Fibroblast of mammary gland (primary cell): Measurements from ENCODE around the gene PPTC7.
A peak's percentile ranks its signal among the peaks of the same experiment; 100 is the strongest.
"Not testable (repeated sequence)": the region's sequence is repeated elsewhere in the genome, so short reads cannot be mapped to it uniquely, and the experiment has no call there.

Experiments used
- DNase-seq: peaks from one replicate; pipeline ENCODE4 v3.0.0-alpha.2; 2010; ENCODE audit warnings: low read depth
- H3K4me3 ChIP-seq: 2 replicates; pipeline ENCODE4 v1.5.1; 2011; ENCODE audit warnings: low read depth, mild to moderate bottlenecking, low read length, moderate library complexity; ENCODE audit not compliant: control insufficient read depth
- CTCF ChIP-seq: conservative IDR thresholded peaks from 2 replicates; pipeline ENCODE4 v1.5.1; 2011; ENCODE audit warnings: low read depth, low read length, inconsistent platforms; ENCODE audit not compliant: control insufficient read depth, insufficient read depth

PPTC7 gene

DNA sequence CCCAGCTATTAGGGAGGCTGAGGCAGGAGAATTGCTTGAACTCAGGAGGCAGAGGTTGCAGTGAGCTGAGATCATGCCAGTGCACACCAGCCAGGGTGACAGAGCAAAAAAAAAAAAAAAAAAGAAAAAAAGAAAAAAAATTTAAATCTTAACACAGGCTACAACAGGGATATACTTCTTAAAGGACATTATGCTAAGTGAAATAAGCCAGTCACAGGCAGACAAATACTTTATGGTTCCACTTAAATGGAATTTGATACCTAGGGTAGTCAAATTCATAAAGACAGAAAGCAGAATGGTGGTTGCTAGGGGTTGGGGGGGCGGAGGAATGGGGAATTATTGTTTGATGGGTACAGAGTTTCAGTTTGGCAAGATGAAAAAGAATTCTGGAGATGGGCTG, 14.8 kb upstream of the PPTC7 start:
- no peak overlapping the region for H3K4me3 ChIP-seq
- TF ChIP-seq CTCF: no peak
- DNase-seq: no peak

- not testable (repeated sequence) for H3K4me3 ChIP-seq, DNase-seq
These were observed 9.8 kb upstream of the PPTC7 start for GRCh38 chr12:110592919-110593318.

DNA sequence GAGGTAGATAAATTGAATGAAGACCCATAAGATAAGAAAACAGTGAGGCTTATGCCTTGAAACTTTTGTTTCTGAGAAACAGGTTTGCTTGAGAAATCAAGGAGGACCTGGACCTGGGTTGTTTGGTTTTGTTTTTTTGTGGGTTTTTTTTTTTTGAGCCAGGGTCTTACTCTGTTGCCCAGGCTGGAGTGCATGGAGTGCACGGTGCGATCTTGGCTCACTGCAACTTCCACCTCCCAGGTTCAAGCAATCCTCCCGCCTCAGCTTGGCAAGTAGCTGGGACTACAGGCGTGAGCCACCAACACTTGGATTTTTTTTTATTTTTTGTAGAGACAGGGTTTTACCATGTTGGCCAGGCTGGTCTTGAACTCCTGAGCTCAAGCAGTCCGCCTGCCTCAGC, 9.0 kb upstream of the PPTC7 start:
- no peak for TF ChIP-seq CTCF
- no peak for DNase-seq

DNA sequence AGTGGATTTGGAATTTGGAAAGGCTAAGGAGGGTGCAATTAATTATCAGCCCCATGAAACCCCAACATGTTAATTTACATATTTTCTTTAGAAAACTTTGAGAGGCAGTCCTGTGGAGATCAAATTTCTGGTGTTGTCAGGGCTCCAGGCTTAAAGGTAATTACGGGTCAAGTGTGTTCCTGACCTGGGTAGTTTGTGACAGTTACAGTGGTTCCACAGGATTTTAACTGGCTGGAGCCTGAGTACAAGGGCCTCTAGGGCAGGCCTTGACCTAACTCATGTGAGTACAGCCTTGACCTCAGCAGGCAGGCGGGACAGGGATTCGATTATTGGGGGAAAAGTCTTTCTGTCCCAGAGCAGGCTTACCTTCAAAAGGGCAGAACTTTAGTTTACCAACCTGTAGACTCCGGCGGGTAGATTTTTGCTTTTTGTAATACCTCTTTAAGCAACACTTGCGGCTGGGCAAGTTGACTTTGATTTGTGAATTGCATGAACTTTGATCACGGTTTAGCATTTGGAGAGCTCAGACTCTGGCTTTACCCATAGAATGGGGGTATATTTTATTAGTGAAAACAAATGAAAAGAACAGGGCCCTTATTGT, 8.4 kb upstream of the PPTC7 start:
- DNase-seq: no peak
- TF ChIP-seq CTCF: no peak
- H3K4me3 ChIP-seq: no peak overlapping the region

More for the DNA sequence above, 9.0 kb upstream of the PPTC7 start:
- no peak overlapping the region for H3K4me3 ChIP-seq

DNA sequence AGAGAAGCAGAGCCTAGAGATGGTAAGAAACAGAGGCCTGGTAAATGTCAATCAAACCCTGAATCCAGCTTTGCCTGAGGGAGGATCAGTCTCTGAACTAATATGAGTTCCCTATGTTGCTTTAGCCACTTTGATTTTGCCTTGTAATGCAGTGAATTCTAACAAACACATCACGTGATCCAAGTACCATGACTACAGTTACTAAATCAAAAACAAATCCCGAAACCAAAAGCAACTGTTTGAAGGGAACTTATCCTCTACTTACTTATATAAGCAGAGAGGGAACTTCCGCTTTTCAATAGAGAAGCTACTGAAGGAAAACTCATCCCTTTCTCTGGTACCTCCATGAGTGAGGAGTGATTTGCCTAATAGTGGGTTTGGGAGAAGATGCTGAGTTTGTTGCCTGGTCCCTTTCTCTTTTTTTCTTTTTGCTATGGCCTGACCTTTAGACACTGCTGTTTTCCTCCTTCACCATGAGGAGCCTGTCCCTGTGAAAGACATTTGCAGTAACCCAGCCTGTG, 7.7 kb upstream of the PPTC7 start:
- TF ChIP-seq CTCF: no peak
- H3K4me3 ChIP-seq: no peak overlapping the region
- DNase-seq: peak; percentile 76

DNA sequence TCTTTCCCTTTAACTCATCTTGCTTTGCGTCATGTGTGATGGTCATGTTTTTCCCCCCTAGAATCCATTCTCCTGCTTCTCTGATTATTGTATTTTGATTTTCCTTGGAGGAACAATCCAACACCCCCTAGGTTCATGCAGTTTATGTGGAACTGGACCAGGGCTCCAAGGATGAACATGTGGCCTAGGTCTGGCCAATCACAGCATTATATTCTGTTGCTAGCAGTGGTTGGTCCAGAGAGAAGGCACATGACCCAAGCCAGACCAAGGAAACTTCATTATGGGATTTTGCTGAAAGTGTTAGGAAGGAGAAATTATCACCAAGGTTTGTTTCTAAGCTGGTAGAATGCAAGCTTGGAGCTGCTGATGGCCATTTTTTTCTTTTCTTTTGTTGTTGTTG, 6.9 kb upstream of the PPTC7 start:
- DNase-seq: no peak
- TF ChIP-seq CTCF: no peak
- H3K4me3 ChIP-seq: no peak overlapping the region

GRCh38 chr12:110587102-110587501, 4.0 kb upstream of the PPTC7 start:
- not testable (repeated sequence) for H3K4me3 ChIP-seq

DNA sequence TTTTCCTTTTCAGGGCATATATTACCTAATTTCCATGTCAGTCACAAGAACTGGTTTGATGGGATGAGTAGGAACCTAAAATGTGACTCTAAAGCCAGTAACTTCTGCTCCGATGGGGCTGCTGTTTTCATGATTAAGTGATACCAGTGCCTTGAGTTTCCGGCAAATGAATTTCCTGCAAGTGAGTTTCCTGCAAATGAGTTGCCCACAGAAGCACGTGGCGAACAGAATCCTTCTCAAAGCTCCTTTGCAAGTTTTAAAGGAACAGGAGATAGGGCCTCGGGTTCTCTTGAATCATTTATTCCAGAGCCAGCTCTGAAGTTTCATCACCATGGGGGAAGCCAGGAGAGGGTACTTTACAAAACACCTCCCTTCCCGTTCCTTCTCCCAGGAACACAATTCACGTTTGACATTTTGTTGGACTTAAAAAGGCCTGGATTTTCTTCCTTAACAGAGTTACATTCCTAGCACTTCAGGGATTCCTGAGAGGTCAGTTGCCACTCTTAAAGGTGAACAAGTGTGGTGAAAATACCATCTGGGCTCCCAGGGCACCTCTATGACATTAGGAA, 2.2 kb upstream of the PPTC7 start:
- no peak for TF ChIP-seq CTCF
- no peak overlapping the region for H3K4me3 ChIP-seq
- peak; percentile 42 for DNase-seq

More at GRCh38 chr12:110587102-110587501, 4.0 kb upstream of the PPTC7 start:
- not testable (repeated sequence) for DNase-seq
